WERI-Rb-1 (cell line): ENCODE results near the gene CTNNA3.

ENCODE experiments used
- DNase-seq: peaks from one replicate; pipeline ENCODE4 v3.0.0-alpha.2; 2020
- H3K27ac ChIP-seq: fragments of 250-450 bp; sonication (Bioruptor Pico); 2 replicates; pipeline ENCODE4 v1.5.1; 2020; ENCODE audit warnings: mild to moderate bottlenecking, moderate library complexity
- H3K27me3 ChIP-seq: fragments of 250-450 bp; sonication (Bioruptor Pico); 2 replicates; pipeline ENCODE4 v1.5.1; 2021; ENCODE audit warnings: mild to moderate bottlenecking, low read depth, moderate library complexity; ENCODE audit not compliant: insufficient read depth, severe bottlenecking
- H3K36me3 ChIP-seq: fragments of 250-450 bp; sonication (Bioruptor Pico); 2 replicates; pipeline ENCODE4 v1.5.1; 2020; ENCODE audit warnings: mild to moderate bottlenecking, moderate library complexity
- H3K4me3 ChIP-seq: 2 replicates; pipeline ENCODE4 v1.5.1; 2011; ENCODE audit warnings: low read depth, mild to moderate bottlenecking, control low read depth, low read length
- H3K9me3 ChIP-seq: fragments of 250-450 bp; sonication (Bioruptor Pico); 2 replicates; pipeline ENCODE4 v1.5.1; 2021; ENCODE audit warnings: mild to moderate bottlenecking, moderate library complexity; ENCODE audit not compliant: severe bottlenecking
- TF ChIP-seq, protein P1 (sequence below): IDR thresholded peaks from 2 replicates; pipeline ENCODE4 v1.5.1; 2011; ENCODE audit warnings: low read depth, mild to moderate bottlenecking, control low read depth, inconsistent platforms, low read length

CTNNA3 gene

DNA sequence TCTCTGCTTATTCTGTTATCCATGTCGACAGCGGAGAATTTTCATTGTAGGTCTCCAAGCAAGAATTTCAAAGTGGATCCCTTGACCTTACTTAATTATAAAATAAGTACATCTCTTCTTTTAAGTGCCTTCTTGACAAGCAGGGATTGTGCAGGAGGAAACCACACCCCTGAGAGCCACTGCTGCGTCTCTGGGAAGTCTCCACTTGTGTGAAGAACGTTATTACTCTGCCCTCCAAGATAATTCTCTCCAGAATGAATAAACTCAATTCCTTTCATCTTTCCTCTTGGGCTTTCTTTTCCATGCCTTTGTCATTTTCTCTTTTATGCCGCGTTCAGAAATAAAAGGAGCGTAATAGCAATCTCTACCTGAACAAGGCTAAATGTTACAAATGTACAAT, 1801.0 kb downstream of the CTNNA3 start:
- TF ChIP-seq, protein P1, sequence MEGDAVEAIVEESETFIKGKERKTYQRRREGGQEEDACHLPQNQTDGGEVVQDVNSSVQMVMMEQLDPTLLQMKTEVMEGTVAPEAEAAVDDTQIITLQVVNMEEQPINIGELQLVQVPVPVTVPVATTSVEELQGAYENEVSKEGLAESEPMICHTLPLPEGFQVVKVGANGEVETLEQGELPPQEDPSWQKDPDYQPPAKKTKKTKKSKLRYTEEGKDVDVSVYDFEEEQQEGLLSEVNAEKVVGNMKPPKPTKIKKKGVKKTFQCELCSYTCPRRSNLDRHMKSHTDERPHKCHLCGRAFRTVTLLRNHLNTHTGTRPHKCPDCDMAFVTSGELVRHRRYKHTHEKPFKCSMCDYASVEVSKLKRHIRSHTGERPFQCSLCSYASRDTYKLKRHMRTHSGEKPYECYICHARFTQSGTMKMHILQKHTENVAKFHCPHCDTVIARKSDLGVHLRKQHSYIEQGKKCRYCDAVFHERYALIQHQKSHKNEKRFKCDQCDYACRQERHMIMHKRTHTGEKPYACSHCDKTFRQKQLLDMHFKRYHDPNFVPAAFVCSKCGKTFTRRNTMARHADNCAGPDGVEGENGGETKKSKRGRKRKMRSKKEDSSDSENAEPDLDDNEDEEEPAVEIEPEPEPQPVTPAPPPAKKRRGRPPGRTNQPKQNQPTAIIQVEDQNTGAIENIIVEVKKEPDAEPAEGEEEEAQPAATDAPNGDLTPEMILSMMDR = no peak
- no peak for DNase-seq
- H3K27ac ChIP-seq = no peak overlapping the region
- H3K9me3 ChIP-seq = no peaks in the 10 kb centered on the region
- H3K27me3 ChIP-seq = no peaks in the 10 kb centered on the region
- no peaks in the 10 kb centered on the region for H3K36me3 ChIP-seq
- H3K4me3 ChIP-seq = no peak overlapping the region

DNA sequence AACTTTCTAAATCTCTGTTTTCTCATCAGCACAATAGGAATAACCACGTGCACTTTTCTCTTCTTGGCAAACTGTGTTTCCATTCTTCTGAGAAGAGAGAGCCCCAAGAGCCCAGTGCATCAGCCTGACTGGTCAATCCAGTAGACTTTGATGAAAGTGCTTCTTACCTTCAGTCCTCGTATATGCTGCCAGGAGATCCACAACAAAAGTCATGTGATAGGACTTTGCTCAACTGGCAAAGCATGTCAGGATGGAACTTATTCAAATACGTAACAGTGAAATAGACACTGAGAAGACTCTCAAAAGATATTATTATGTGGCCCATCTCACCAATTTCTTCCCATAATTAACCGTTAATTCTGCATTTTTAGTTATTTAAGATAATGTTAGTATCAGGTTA, 1801.6 kb downstream of the CTNNA3 start:
- Histone ChIP-seq H3K9me3 (no peaks in the 10 kb centered on the region), H3K27ac (no peak overlapping the region), H3K4me3 (no peak overlapping the region), H3K27me3 (no peaks in the 10 kb centered on the region), H3K36me3 (no peaks in the 10 kb centered on the region)
- no peak for DNase-seq
- TF ChIP-seq, protein P1 = no peak

DNA sequence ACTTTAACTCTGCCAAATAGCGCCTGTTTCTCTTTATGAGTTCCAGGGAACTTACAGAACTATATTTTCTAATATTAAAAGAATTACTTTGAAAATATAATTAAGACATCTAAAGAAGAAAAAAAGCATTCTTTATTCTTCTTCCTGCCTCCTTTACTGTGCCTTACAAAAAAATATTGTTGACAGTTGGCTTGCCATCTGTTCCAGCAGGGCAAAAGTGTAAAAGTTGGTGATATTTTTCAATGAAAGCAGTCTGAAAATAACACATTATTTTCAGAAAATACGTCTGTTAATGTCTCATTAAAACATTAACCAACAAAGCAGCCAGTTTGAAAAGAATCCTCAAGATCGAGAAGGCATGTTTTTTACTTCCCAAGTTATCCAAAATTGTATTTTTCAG, 1802.3 kb downstream of the CTNNA3 start:
- Histone ChIP-seq H3K36me3 (no peaks in the 10 kb centered on the region), H3K27ac (no peak overlapping the region), H3K27me3 (no peaks in the 10 kb centered on the region), H3K4me3 (no peak overlapping the region), H3K9me3 (no peaks in the 10 kb centered on the region)
- DNase-seq = no peak
- TF ChIP-seq, protein P1 = no peak

DNA sequence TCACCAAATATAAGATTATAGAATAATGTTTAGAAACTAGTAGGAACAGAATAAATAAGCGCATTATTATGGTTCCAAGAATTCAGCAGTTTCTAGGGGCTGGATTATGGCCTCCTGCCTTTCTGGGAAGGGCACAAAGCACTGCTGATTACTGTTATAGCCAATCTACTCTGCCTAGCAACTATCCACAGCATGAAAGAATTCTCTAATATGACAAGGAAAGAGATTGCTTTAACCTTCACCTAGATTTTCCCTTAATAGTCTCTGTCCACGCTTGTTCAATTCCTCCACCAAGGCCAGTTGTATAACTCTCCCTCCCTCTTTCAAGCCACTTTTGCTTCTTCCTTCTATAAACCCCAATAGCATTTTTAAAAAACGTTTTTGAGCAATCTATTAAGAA, 1803.7 kb downstream of the CTNNA3 start:
- TF ChIP-seq, protein P1 = no peak
- Histone ChIP-seq H3K27ac (no peak overlapping the region), H3K4me3 (no peak overlapping the region), H3K9me3 (no peaks in the 10 kb centered on the region), H3K27me3 (no peaks in the 10 kb centered on the region), H3K36me3 (no peaks in the 10 kb centered on the region)
- no peak for DNase-seq

DNA sequence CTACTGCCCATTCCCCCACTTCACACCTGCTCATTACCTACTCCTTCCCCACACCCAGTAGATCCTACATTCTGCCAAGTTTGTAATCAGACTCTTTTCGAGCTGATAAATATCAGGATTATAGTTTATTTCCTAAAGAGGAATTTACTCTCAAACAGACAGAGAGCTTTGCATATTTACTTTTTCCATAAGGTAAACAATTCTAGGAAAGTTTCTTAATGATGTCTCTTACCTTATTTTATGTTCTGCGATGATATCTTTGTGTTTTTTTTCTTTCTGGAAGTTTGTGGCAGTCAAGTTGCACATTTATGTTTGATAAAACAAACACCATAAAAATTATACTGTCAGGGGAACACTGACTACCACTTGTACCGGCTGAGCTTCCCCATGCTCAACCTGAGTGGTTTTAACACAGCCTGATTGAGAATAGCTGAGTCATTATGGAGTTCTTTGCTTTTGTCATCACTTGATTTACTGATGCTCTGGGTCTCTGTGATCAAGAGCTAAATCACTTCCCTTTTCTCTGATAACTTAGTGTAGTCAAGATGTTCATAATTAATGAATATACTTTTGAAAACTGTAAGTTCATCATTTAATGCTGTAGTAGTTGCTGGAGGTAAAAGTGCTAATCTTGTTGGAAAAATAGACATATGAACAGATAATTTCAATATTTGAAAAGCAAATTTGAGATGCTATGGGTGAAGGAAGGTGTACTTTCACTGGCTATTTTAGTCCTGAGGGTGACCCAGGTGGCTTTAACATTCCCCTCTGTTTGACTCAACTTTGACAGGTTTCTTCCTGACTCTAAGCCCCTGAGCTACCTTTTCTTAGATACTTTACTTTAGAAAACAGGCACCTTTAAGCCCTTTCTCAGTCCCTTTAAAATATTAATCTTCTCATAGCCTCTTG, 1804.7 kb downstream of the CTNNA3 start:
- no peaks in the 10 kb centered on the region for H3K9me3 ChIP-seq
- no peak for DNase-seq
- no peak overlapping the region for H3K27ac ChIP-seq
- H3K36me3 ChIP-seq = no peaks in the 10 kb centered on the region
- H3K27me3 ChIP-seq = no peaks in the 10 kb centered on the region
- H3K4me3 ChIP-seq = no peak overlapping the region
- TF ChIP-seq, protein P1 = no peak
